OCI-LY3 (cell line): ENCODE results near the gene EXOC4.
A peak's percentile ranks its signal among the peaks of the same experiment; 100 is the strongest.

Experiments
- EZH2phosphoT487 ChIP-seq: fragments of 200-600 bp; shearing (Covaris generic); IDR thresholded peaks from 2 replicates; pipeline ENCODE4 v1.6.1; 2018; ENCODE audit warnings: antibody characterized with exemption, mixed run types, low read depth
- TF ChIP-seq, protein P1 (sequence below): fragments of 200-600, 300-600 bp; sonication (generic); IDR thresholded peaks from 2 replicates; pipeline ENCODE4 v1.5.1; 2014; ENCODE audit warnings: antibody characterized with exemption, low read length, low read depth

DNA sequence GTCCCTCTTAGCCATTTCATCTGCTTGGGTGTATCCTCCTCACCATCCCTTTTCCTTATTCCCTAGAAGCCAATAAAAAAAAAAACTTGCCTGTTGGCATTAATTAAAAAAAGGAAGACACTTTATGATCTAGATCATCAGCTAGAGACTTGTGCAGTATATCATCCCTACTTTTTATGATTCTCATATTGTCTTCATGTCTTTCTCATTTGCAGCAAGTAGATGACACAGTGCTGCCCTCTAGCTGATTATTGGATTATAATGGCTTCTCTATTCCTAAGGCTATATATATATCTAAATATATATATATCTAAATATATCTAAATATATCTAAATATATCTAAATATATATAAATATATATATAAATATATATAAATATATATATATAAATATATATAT lies 601.9 kb downstream of the EXOC4 start:
- TF ChIP-seq, protein P1, sequence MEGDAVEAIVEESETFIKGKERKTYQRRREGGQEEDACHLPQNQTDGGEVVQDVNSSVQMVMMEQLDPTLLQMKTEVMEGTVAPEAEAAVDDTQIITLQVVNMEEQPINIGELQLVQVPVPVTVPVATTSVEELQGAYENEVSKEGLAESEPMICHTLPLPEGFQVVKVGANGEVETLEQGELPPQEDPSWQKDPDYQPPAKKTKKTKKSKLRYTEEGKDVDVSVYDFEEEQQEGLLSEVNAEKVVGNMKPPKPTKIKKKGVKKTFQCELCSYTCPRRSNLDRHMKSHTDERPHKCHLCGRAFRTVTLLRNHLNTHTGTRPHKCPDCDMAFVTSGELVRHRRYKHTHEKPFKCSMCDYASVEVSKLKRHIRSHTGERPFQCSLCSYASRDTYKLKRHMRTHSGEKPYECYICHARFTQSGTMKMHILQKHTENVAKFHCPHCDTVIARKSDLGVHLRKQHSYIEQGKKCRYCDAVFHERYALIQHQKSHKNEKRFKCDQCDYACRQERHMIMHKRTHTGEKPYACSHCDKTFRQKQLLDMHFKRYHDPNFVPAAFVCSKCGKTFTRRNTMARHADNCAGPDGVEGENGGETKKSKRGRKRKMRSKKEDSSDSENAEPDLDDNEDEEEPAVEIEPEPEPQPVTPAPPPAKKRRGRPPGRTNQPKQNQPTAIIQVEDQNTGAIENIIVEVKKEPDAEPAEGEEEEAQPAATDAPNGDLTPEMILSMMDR, result peak; percentile 46
- no peak for TF ChIP-seq EZH2phosphoT487
